ENCODE measurements around the gene PITPNM2. TPM values are rescaled to one million over a fixed set of nuclear protein-coding genes. Genes with fewer than 3 reads are reported as not detected.

Gene PITPNM2
- total and polyA plus RNA-seq, 2 experiments from 2014 or later, result 0.82 to 3.0 TPM

GRCh38 chr12:123149088-123149487, 1.8 kb downstream of the PITPNM2 start:
- Histone ChIP-seq H3K27me3 (ENCODE audit: insufficient read depth) (peaks cover 52% of the 10 kb centered on the region), H4K20me1 (replicated peaks; ENCODE audit: insufficient read depth) (0 out of 2 replicates have a peak, but pooled peaks cover 5% of the 10 kb centered on the region), H3K9me2 (ENCODE audit: insufficient read depth) (no peaks in the 10 kb centered on the region), H3K36me3 (ENCODE audit: insufficient read depth) (no peaks in the 10 kb centered on the region; the same call in 1 of the 2 replicates), H3K27ac (ENCODE audit: low read depth) (no peak overlapping the region), H2AFZ (no peak overlapping the region), H3K4me1 (ENCODE audit: insufficient read depth) (peaks cover 29% of the 10 kb centered on the region), H3K79me2 (replicated peaks; ENCODE audit: insufficient read depth) (no peaks in the 10 kb centered on the region), H3K4me3 (0 out of 2 replicates have a peak overlapping the region, but pooled peaks have one; percentile 73), H3K4me2 (peak overlapping the region; percentile 84; the same call in 1 of the 2 replicates), H3F3A (replicated peaks; ENCODE audit: low read depth) (peaks cover 15% of the 10 kb centered on the region; the same call in 1 of the 2 replicates)
- Mint-ChIP-seq H3K4me1 (peaks cover 37% of the 10 kb centered on the region), H3K27me3 (ENCODE audit: insufficient read depth, low read depth, poor library complexity) (peaks cover 36% of the 10 kb centered on the region), H3K4me3 (peak overlapping the region; percentile 80), H3K9me3 (0 out of 3 replicates have a peak, but pooled peaks cover 3% of the 10 kb centered on the region), H3K27ac (no peak overlapping the region), H3K36me3 (ENCODE audit: low read depth) (peaks cover 2% of the 10 kb centered on the region; the same call in 1 of the 3 replicates)
- ATAC-seq (no peak), DNase-seq (ENCODE audit: low spot score) (no peak)
- TF ChIP-seq ZNF462 (CRISPR knock-in tag; IDR thresholded peaks at IDR 0.05), result no peak
- no peak for TF ChIP-seq EZH2phosphoT487 (IDR thresholded peaks at IDR 0.05; ENCODE audit: unreplicated experiment)
- TF ChIP-seq REST (IDR thresholded peaks at IDR 0.05; ENCODE audit: unreplicated experiment), result no peak
- TF ChIP-seq STAT1 (IDR thresholded peaks at IDR 0.05; ENCODE audit: unreplicated experiment), result no peak
- TF ChIP-seq CTCF (conservative IDR thresholded peaks at IDR 0.05; ENCODE audit: low read depth in 2 of 2), result no peak
- TF ChIP-seq POLR2AphosphoS5 (IDR thresholded peaks at IDR 0.05; ENCODE audit: low read depth), result no peak
- TF ChIP-seq ZNF331 (CRISPR knock-in tag; IDR thresholded peaks at IDR 0.05; ENCODE audit: low read depth), result no peak

All from GM23338 (cell line).